CD4-positive, alpha-beta T cell (primary cell): ENCODE data around the gene PHEX. TPM values are rescaled to one million over a fixed set of nuclear protein-coding genes. Genes with fewer than 3 reads are reported as not detected.

Source experiments
- ATAC-seq: fragments of 200-7000 bp; cut with Tn5 transposase; one replicate; pipeline ENCODE4 v1.10.0; 2022; ENCODE audit warnings: mild to moderate bottlenecking; ENCODE audit not compliant: poor library complexity
- CTCF ChIA-PET: fragments of 350-600 bp; sonication (Branson Sonifier 250); formaldehyde crosslinking; loops from one replicate; lab custom pipeline; 2021; ENCODE audit warnings: antibody characterized with exemption, inconsistent platforms; lab: Charles Lee
- POLR2A ChIA-PET: fragments of 350-600 bp; sonication (Branson Sonifier 250); formaldehyde crosslinking; loops from one replicate; lab custom pipeline; 2021; ENCODE audit warnings: antibody characterized with exemption, inconsistent platforms; lab: Charles Lee
- DNase-seq, 14 experiments: peaks; one replicate each; pipeline ENCODE4 v3.0.0-alpha.2; 2013 to 2020; ENCODE audit warnings: mixed read lengths in 2 of 14
- H3K27ac ChIP-seq, 2 donors: one replicate each; pipeline versions ENCODE4 v1.5.1 to v1.7.0; 2013; ENCODE audit warnings: low read length in 2 of 2, low read depth in 1 of 2, mild to moderate bottlenecking in 1 of 2
- H3K27me3 ChIP-seq, 2 experiments: 1 replicate in 1 of 2; 2 replicates in 1 of 2; pipeline versions ENCODE4 v1.6.1 to v1.7.0; 2013; ENCODE audit warnings: low read length in 2 of 2, control low read depth in 1 of 2, mild to moderate bottlenecking in 1 of 2, moderate library complexity in 1 of 2; ENCODE audit not compliant: insufficient read depth in 2 of 2, control insufficient read depth in 1 of 2
- H3K36me3 ChIP-seq: one replicate; pipeline ENCODE4 v1.6.1; 2013; ENCODE audit warnings: low read length, control low read depth; ENCODE audit not compliant: insufficient read depth
- H3K4me1 ChIP-seq: one replicate; pipeline ENCODE4 v1.6.1; 2013; ENCODE audit warnings: low read length, control low read depth; ENCODE audit not compliant: insufficient read depth
- H3K4me3 ChIP-seq: one replicate; pipeline ENCODE4 v1.5.1; 2013; ENCODE audit warnings: mild to moderate bottlenecking, low read length, moderate library complexity
- H3K9me3 ChIP-seq, 2 experiments: 1 replicate in 1 of 2; 2 replicates in 1 of 2; pipeline versions ENCODE4 v1.6.1 to v1.7.0; 2013; ENCODE audit warnings: low read length in 2 of 2, mild to moderate bottlenecking in 2 of 2, control low read depth in 1 of 2, moderate library complexity in 1 of 2; ENCODE audit not compliant: control insufficient read depth in 1 of 2, insufficient read depth in 1 of 2
- H3K27ac Mint-ChIP-seq: one replicate; pipeline ENCODE4 v1.8.0; 2020; ENCODE audit warnings: mixed read lengths
- H3K27me3 Mint-ChIP-seq: one replicate; pipeline ENCODE4 v1.8.0; 2021; ENCODE audit warnings: mixed read lengths
- H3K36me3 Mint-ChIP-seq: one replicate; pipeline ENCODE4 v1.8.0; 2021; ENCODE audit warnings: low read depth, mixed read lengths
- H3K4me1 Mint-ChIP-seq: one replicate; pipeline ENCODE4 v1.8.0; 2021; ENCODE audit warnings: low read depth, mixed read lengths
- H3K4me3 Mint-ChIP-seq: one replicate; pipeline ENCODE4 v1.8.0; 2020; ENCODE audit warnings: mild to moderate bottlenecking, mixed read lengths
- H3K9me3 Mint-ChIP-seq: one replicate; pipeline ENCODE4 v1.8.0; 2020; ENCODE audit warnings: mixed read lengths
- intact Hi-C, 2 experiments: fragments of 100-400 bp; cut with DNase I in 1 of 2; cut with micrococcal nuclease in 1 of 2; formaldehyde crosslinking; loops; one replicate each; pipeline versions ENCODE4 v1.15.1 to v1.9.0; 2023 to 2025; cut with DNase I, micrococcal nuclease
- total RNA-seq, 174 experiments: library from RNA in 2 of 174; stranded (reverse) in 2 of 174; gene quantifications; one replicate each; pipeline ENCODE4 v1.2.3 and lab custom pipeline; 2021 to 2026
- TF ChIP-seq, protein P1 (sequence below): fragments of 200-600 bp; IDR thresholded peaks from one replicate; pipeline ENCODE4 v1.8.0; 2022; ENCODE audit warnings: antibody characterized with exemption, mild to moderate bottlenecking

The PHEX gene
- total RNA-seq, 2 experiments from 2014 or later = 0.08 to 0.14 TPM

DNA sequence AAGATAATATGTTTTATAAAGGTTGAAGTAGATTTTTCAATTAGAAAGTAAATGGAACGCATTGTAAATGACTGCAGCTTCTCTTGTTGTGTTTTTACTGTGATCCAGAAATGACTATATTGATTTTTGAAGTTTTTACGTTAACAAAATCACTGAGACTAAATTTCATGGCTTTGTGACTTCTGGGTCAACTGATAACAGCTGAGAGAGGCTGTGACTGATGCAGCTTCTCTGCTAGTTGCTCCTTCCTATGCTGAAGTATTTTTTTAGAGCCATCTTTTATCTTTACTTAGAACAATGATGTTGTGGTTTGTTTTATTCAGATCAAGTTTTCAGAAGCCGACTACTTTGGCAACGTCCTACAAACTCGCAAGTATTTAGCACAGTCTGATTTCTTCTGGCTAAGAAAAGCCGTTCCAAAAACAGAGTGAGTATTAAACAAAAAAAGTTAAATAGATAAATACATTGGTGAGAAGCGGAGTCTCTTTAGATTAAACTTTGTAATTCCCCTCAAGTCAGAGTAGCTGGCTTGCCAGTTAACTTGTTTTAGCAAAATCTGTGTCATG is 145.9 kb downstream of the PHEX start:
- Mint-ChIP-seq H3K27me3 (no peaks in the 10 kb centered on the region), H3K4me3 (no peak overlapping the region), H3K4me1 (no peaks in the 10 kb centered on the region), H3K9me3 (peaks cover 4% of the 10 kb centered on the region), H3K27ac (no peak overlapping the region), H3K36me3 (no peaks in the 10 kb centered on the region)
- intact Hi-C loops = no loop called here
- no peaks in the 10 kb centered on the region for H3K36me3 ChIP-seq
- POLR2A ChIA-PET = no interaction called here
- H3K4me1 ChIP-seq = no peaks in the 10 kb centered on the region
- H3K27ac ChIP-seq = no peak overlapping the region
- H3K4me3 ChIP-seq = no peak overlapping the region
- CTCF ChIA-PET = interaction anchor here (0.5 kb wide), 1 partner anchor 58 kb away, joined by 3 read pairs; no protein-coding TSS in a partner anchor
- no peaks in the 10 kb centered on the region for H3K27me3 ChIP-seq
- ATAC-seq (no peak), DNase-seq (no peak)
- TF ChIP-seq, protein P1, sequence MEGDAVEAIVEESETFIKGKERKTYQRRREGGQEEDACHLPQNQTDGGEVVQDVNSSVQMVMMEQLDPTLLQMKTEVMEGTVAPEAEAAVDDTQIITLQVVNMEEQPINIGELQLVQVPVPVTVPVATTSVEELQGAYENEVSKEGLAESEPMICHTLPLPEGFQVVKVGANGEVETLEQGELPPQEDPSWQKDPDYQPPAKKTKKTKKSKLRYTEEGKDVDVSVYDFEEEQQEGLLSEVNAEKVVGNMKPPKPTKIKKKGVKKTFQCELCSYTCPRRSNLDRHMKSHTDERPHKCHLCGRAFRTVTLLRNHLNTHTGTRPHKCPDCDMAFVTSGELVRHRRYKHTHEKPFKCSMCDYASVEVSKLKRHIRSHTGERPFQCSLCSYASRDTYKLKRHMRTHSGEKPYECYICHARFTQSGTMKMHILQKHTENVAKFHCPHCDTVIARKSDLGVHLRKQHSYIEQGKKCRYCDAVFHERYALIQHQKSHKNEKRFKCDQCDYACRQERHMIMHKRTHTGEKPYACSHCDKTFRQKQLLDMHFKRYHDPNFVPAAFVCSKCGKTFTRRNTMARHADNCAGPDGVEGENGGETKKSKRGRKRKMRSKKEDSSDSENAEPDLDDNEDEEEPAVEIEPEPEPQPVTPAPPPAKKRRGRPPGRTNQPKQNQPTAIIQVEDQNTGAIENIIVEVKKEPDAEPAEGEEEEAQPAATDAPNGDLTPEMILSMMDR = no peak
- no peaks in the 10 kb centered on the region for H3K9me3 ChIP-seq

DNA sequence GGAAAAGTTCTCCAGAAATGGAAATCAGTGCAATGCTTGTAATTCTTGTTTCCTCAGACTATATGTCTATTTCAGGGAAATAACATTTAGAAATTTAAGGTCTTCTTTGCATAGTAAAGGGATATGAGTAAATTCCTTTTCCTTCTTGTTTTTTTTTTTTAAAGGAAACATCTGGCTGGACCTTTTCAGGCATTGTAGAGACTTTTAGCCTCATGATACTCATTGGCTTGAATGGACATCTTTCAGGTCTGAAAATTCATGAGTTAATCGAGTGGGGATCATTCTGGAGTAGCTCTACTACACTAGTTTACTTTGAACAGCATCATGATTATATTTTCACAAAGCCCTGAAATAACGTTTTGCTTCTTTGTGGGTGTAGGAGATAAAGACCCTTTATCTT is 152.0 kb downstream of the PHEX start:
- Mint-ChIP-seq H3K9me3 (peaks cover 4% of the 10 kb centered on the region), H3K27me3 (no peaks in the 10 kb centered on the region), H3K36me3 (no peaks in the 10 kb centered on the region), H3K4me1 (no peaks in the 10 kb centered on the region), H3K27ac (no peak overlapping the region), H3K4me3 (no peak overlapping the region)
- Histone ChIP-seq H3K4me3 (no peak overlapping the region), H3K27me3 (no peaks in the 10 kb centered on the region), H3K27ac (no peak overlapping the region), H3K4me1 (no peaks in the 10 kb centered on the region), H3K9me3 (no peaks in the 10 kb centered on the region), H3K36me3 (no peaks in the 10 kb centered on the region)
- CTCF ChIA-PET = no interaction called here
- intact Hi-C loops = no loop called here
- ATAC-seq (no peak), DNase-seq (no peak)
- POLR2A ChIA-PET = no interaction called here
- TF ChIP-seq, protein P1 = no peak

- H3K27me3 ChIP-seq = no peaks in the 10 kb centered on the region
- no peak overlapping the region for H3K4me3 ChIP-seq
- no peak for ATAC-seq
- ChIA-PET CTCF (no interaction called here), POLR2A (no interaction called here)
- Mint-ChIP-seq H3K27ac (no peak overlapping the region), H3K4me1 (no peaks in the 10 kb centered on the region), H3K4me3 (no peak overlapping the region), H3K9me3 (peaks cover under 1% of the 10 kb centered on the region), H3K27me3 (no peaks in the 10 kb centered on the region), H3K36me3 (no peaks in the 10 kb centered on the region)
- DNase-seq = no peak
- H3K27ac ChIP-seq = no peak overlapping the region
- H3K9me3 ChIP-seq = no peaks in the 10 kb centered on the region
- intact Hi-C loops = no loop called here
- H3K36me3 ChIP-seq = no peaks in the 10 kb centered on the region
- TF ChIP-seq, protein P1 = no peak
- H3K4me1 ChIP-seq = no peaks in the 10 kb centered on the region
Observed at GRCh38 chrX:22186165-22186564, 154.0 kb downstream of the PHEX start.
